Left cardiac atrium (tissue), 4 donors: ENCODE data around the gene TYW1. TPM values are rescaled to one million over a fixed set of nuclear protein-coding genes. Genes with fewer than 3 reads are reported as not detected.
"Not testable (repeated sequence)": the region's sequence is repeated elsewhere in the genome, so short reads cannot be mapped to it uniquely, and the experiment has no call there.

Experiments
- ATAC-seq, 2 donors: fragments of 200-7000 bp; cut with Tn5 transposase; one replicate each; pipeline ENCODE4 v1.9.1; 2020; ENCODE audit warnings: mild to moderate bottlenecking in 2 of 2, moderate library complexity in 2 of 2
- DNase-seq: peaks from one replicate; pipeline ENCODE4 v3.0.0-alpha.2; 2020
- intact Hi-C, 2 donors: fragments of 100-400 bp; cut with DNase I; formaldehyde crosslinking; loops; one replicate each; pipeline versions ENCODE4 v1.14.1 to v1.15.1; 2022 to 2023
- total RNA-seq, 2 donors: library from RNA; stranded (reverse); fragmentation: NEBNext Ultra II Directional; extraction: Animal tissue kit (Norgen Biotek cat#: 25700); gene quantifications; one replicate each; pipeline ENCODE4 v1.2.1, GENCODE V29; 2021
- donor health status: DM: no; HTN: yes; CAD: no.
- donor health status: DM: no; HTN: yes; CAD: no; lungs with severe emphysema.
- donor health status: DM: yes; HTN: yes; CAD: no.
- donor health status: Dilated cardiomyopathy.

The TYW1 gene
- total RNA-seq, 2 donors from 2014 or later = 10.8 to 13.3 TPM

GRCh38 chr7:66989552-66989951, 7.1 kb upstream of the TYW1 start:
- DNase-seq, ATAC-seq, intact Hi-C loops: not testable (repeated sequence)

DNA sequence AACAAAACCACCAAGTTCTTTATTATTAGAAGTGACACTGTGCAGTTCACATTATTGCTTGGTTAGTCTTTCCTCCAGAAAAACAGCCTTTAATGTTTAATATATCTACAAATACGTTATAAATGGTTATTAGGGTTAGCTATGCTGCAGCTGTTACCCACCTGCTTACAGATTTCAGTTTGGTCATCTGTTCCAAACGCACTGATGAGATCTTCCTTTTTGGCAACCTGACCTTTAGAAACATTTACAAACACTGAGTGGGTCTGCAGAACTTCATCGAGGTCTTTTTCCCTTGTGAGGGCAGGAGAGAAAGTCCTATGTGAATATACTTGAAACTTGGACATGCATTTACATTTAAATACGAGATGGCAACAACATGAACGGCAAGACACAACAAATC, 2.6 kb upstream of the TYW1 start:
- DNase-seq, intact Hi-C loops, ATAC-seq: not testable (repeated sequence)

GRCh38 chr7:66994691-66995049, 2.0 kb upstream of the TYW1 start:
- intact Hi-C loops = not testable (repeated sequence)
- ATAC-seq (peak; percentile 79 to 80), DNase-seq (peak; percentile 65)

- intact Hi-C loops = not testable (repeated sequence)
- DNase-seq (peak; percentile 95), ATAC-seq (peak; percentile 84 to 91)
These were observed 1.4 kb upstream of the TYW1 start, which contains the start of gene SBDS for GRCh38 chr7:66995050-66995776. Gene SBDS (minus strand): TSS chr7:66995586. CDS start chr7:66995417, 169 bp downstream.

DNA sequence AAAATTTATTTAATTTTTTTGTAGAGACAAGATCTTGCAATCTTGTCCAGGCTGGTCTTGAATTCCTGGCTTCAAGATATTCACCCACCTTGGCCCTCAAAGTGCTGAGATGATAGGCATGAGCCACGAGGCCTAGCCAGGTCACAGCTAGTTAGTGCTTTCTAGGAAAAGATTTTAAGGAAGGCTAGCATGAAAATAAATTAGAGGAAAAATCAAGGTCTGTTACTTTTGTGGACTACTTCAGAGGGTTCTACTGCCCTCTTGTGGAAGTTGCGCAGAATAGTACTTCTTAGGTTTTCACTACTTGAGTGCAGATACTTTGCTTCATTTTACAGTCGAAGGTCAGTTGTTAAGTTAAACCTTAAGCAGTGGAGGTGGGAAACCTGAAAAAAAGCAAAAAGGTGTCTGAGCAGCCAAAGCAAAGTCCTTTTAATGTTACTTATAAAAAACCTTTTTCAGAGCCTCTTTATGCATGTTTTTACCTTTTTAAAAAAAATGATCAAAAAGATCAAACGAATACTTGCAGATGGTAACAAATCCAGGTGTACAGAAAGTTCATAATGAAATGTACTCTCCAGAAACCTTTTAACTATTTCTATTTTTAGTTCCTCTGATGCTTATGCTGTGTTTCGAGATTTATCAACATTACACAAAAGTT, 4.1 kb downstream of the TYW1 start:
- intact Hi-C loops, DNase-seq, ATAC-seq: not testable (repeated sequence)

- ATAC-seq, intact Hi-C loops, DNase-seq: not testable (repeated sequence)
These were observed 7.5 kb downstream of the TYW1 start for GRCh38 chr7:67004145-67004544.

DNA sequence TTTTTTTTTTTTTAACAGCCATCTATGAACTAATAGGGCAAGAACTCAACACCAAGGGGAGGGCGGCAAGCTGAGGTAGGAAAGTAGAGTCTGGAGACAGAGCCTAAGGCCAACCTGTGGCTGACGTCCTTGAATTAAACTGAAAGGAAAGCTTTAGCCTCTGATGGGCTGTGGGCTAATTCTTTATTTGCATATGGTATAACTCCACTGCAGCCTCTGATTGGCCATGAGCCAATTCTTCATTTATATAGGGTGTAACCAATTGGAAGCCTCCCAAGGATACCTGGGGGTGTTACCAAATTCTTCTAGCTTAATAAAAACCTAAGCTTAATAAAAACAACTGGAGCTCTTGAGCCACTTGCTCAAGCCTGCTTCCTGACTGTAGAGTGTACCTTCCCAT, 10.3 kb downstream of the TYW1 start:
- DNase-seq (no peak), ATAC-seq (no peak)
- intact Hi-C loops = no loop called here

DNA sequence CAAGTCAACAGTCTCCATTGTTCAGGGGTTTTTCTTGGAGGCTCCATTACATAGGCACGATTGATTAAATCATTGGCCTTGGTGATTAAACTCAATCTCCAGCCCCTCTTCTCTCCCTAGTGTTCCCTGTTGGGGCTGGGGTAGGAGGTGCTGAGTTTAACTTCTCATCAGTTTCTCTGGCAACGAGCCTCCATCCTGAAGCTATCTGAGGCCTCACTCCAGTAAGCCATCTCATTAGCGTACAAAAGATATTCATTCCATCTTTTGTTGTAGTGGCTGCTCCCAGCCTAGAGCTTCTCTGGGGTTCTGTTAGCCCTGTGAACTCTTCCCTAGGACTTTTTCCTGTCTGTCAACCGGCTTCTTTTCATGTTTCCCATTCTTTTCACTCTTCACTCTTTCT, 11.6 kb downstream of the TYW1 start:
- intact Hi-C loops = no loop called here
- no peak for ATAC-seq
- no peak for DNase-seq

DNA sequence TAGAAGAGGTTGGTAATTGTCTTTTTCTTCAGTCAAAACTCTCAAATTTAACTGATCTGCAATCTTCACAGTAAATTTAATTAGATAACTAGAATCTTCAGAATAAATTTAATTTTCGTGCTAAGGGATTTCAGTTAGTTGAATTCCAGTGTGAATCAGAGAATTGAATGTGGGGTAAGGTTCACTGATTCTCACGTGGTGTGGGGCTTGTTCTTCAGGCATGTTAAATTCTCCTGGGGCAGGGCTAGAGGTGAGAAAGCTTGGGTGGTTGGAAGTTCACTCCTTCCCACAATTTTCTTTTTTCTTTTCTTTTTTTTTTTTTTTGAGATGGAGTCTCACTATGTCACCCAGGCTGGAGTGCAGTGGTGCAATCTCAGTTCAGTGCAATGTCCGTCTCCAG, 13.0 kb downstream of the TYW1 start:
- intact Hi-C loops, ATAC-seq, DNase-seq: not testable (repeated sequence)

GRCh38 chr7:67014076-67014622, 17.5 kb downstream of the TYW1 start:
- intact Hi-C loops, DNase-seq, ATAC-seq: not testable (repeated sequence)

GRCh38 chr7:67017971-67018370, 21.3 kb downstream of the TYW1 start:
- DNase-seq, ATAC-seq, intact Hi-C loops: not testable (repeated sequence)

DNA sequence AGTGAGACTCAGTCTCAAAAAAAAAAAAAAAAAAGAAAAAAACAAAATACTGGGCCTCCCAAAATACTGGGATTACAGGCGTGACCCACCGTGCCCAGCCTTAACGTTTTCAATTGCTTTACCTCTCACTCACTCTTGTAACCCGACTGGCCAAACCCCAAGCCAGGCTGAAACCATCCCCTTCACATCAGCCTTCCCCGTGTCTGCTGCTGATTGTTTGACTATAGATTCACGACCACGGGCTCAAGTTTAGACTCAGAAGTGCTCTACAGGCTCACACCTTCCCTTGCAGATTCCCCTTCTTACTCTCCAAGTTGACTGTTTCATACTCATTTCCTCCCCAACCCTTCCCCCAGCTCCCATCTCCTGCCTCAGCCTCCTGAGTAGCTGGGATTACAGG, 22.3 kb downstream of the TYW1 start:
- no peak for ATAC-seq
- intact Hi-C loops = no loop called here
- no peak for DNase-seq

GRCh38 chr7:67019562-67020390, 23.1 kb downstream of the TYW1 start:
- ATAC-seq (no peak), DNase-seq (no peak)
- intact Hi-C loops = no loop called here

DNA sequence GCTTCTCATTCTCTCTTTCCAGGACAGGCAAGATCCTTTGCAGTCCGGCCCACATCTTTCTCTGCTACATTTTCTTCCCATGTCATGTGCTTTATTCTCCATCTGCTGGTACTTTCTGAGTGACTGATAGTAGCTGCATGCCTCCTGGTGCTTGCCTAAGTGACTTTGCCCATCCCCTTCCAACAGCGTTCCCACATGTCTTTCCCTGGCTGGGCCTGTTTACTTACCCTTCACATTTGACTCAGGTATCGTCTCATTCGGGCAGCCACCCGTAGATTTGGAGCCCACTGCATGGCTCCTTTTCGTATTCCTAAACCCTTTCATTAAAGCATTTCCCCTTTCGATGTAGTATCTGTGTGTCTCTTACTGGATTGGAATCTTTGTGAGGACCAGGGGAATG, 24.6 kb downstream of the TYW1 start:
- intact Hi-C loops = no loop called here
- ATAC-seq = peak in 1 of 2 donors; percentile 27
- no peak for DNase-seq

GRCh38 chr7:67022511-67022910, 25.9 kb downstream of the TYW1 start:
- intact Hi-C loops = no loop called here
- DNase-seq (no peak), ATAC-seq (peak; percentile 58 to 72)

DNA sequence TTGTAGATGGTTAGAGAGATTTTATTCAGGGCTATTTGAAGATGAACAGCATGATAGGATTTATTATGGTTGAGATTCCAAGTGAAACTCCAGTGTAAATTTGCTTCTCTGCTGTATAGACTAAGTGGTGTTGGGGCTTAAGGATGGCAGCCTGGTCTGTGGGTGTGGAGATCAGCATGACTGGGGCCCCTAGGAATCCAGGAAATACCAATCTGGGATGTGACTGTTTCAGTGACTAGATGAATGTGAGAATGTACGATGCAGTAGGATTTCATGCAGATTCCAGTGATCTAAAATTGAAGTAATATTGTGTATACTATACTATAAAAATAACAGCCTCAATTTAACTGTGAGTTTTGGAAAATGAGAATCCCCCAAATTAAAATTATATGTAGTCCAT, 28.8 kb downstream of the TYW1 start:
- ATAC-seq = peak in 1 of 2 donors; percentile 17
- intact Hi-C loops, DNase-seq: not testable (repeated sequence)

- ATAC-seq, intact Hi-C loops, DNase-seq: not testable (repeated sequence)
These were observed 35.1 kb downstream of the TYW1 start for GRCh38 chr7:67031685-67032084.

GRCh38 chr7:67033251-67033650, 36.6 kb downstream of the TYW1 start:
- no peak for DNase-seq
- intact Hi-C loops = no loop called here
- no peak for ATAC-seq
